Lower lobe of right lung (tissue), 2 donors: ENCODE results near the gene PLSCR2. TPM values are rescaled to one million over a fixed set of nuclear protein-coding genes. Genes with fewer than 3 reads are reported as not detected.

Source experiments
- ATAC-seq, 2 donors: fragments of 200-7000 bp; cut with Tn5 transposase; one replicate each; pipeline ENCODE4 v1.9.1; 2020 to 2022; ENCODE audit warnings: mild to moderate bottlenecking in 2 of 2, moderate library complexity in 2 of 2
- DNase-seq: peaks from one replicate; pipeline ENCODE4 v3.0.0-alpha.2; 2020
- H3K27ac ChIP-seq: fragments of 200-600 bp; one replicate; pipeline ENCODE4 v1.8.0; 2022
- H3K27me3 ChIP-seq: fragments of 200-600 bp; one replicate; pipeline ENCODE4 v1.8.0; 2022; ENCODE audit warnings: low read depth
- H3K36me3 ChIP-seq: fragments of 200-600 bp; one replicate; pipeline ENCODE4 v1.8.0; 2022; ENCODE audit warnings: mild to moderate bottlenecking
- H3K4me1 ChIP-seq: fragments of 200-600 bp; one replicate; pipeline ENCODE4 v1.8.0; 2022
- H3K4me3 ChIP-seq: fragments of 200-600 bp; one replicate; pipeline ENCODE4 v1.8.0; 2022; ENCODE audit warnings: mild to moderate bottlenecking
- H3K9me3 ChIP-seq: fragments of 200-600 bp; one replicate; pipeline ENCODE4 v1.8.0; 2022
- CTCF ChIP-seq: fragments of 200-600 bp; IDR thresholded peaks from one replicate; pipeline ENCODE4 v1.8.0; 2022; ENCODE audit warnings: antibody characterized with exemption, mild to moderate bottlenecking
- intact Hi-C: fragments of 100-400 bp; cut with DNase I; formaldehyde crosslinking; loops from one replicate; pipeline ENCODE4 v1.11.0; 2022
- total RNA-seq: library from RNA; stranded (reverse); fragmentation: NEBNext Ultra II Directional; extraction: Animal tissue kit (Norgen Biotek cat#: 25700); gene quantifications from one replicate; pipeline ENCODE4 v1.2.1, GENCODE V29; 2021
- donor health status: DM: no; HTN: yes; CAD: no; lungs with severe emphysema.

Gene PLSCR2
- total RNA-seq, 1 donor from 2014 or later = 0.86 TPM

GRCh38 chr3:146507331-146508120 is 38.2 kb upstream of the PLSCR2 start:
- ATAC-seq (no peak), DNase-seq (no peak)
- peaks cover 24% of the 10 kb centered on the region for H3K4me1 ChIP-seq
- H3K36me3 ChIP-seq = no peaks in the 10 kb centered on the region
- H3K9me3 ChIP-seq = no peaks in the 10 kb centered on the region
- TF ChIP-seq CTCF = no peak
- H3K27ac ChIP-seq = no peak overlapping the region
- no peaks in the 10 kb centered on the region for H3K27me3 ChIP-seq
- intact Hi-C loops = no loop called here
- no peak overlapping the region for H3K4me3 ChIP-seq

GRCh38 chr3:146505516-146505915 is 36.2 kb upstream of the PLSCR2 start:
- TF ChIP-seq CTCF = no peak
- H3K27ac ChIP-seq = no peak overlapping the region
- no peaks in the 10 kb centered on the region for H3K36me3 ChIP-seq
- no peak for DNase-seq
- no peak overlapping the region for H3K4me3 ChIP-seq
- H3K4me1 ChIP-seq = peaks cover 24% of the 10 kb centered on the region
- no peak for ATAC-seq
- no peaks in the 10 kb centered on the region for H3K9me3 ChIP-seq
- no peaks in the 10 kb centered on the region for H3K27me3 ChIP-seq
- intact Hi-C loops = no loop called here

GRCh38 chr3:146504498-146505197 is 35.3 kb upstream of the PLSCR2 start:
- TF ChIP-seq CTCF = no peak
- intact Hi-C loops = no loop called here
- H3K27ac ChIP-seq = no peak overlapping the region
- no peak overlapping the region for H3K4me3 ChIP-seq
- H3K9me3 ChIP-seq = no peaks in the 10 kb centered on the region
- H3K36me3 ChIP-seq = no peaks in the 10 kb centered on the region
- no peak for DNase-seq
- no peak for ATAC-seq
- no peaks in the 10 kb centered on the region for H3K27me3 ChIP-seq
- peaks cover 24% of the 10 kb centered on the region for H3K4me1 ChIP-seq

- Histone ChIP-seq H3K4me3 (no peak overlapping the region), H3K9me3 (no peaks in the 10 kb centered on the region), H3K4me1 (peaks cover 24% of the 10 kb centered on the region), H3K36me3 (no peaks in the 10 kb centered on the region), H3K27me3 (no peaks in the 10 kb centered on the region), H3K27ac (no peak overlapping the region)
- no peak for TF ChIP-seq CTCF
- intact Hi-C loops = no loop called here
- no peak for DNase-seq
- ATAC-seq = peak; percentile 57 to 74
Measured at GRCh38 chr3:146503461-146504202, 34.3 kb upstream of the PLSCR2 start.

GRCh38 chr3:146502887-146503460 is 33.6 kb upstream of the PLSCR2 start:
- ATAC-seq (no peak), DNase-seq (no peak)
- Histone ChIP-seq H3K27me3 (no peaks in the 10 kb centered on the region), H3K4me3 (no peak overlapping the region), H3K27ac (no peak overlapping the region), H3K9me3 (no peaks in the 10 kb centered on the region), H3K36me3 (no peaks in the 10 kb centered on the region), H3K4me1 (peaks cover 24% of the 10 kb centered on the region)
- TF ChIP-seq CTCF = no peak
- intact Hi-C loops = no loop called here
